Stimulated activated memory B cell treated with anti-CD40 and anti-IgM and Interleukin-4, amounts not matched to agents 10 μg/mL and 1 μg/mL and 100 μg/mL, for 72 hours (primary cell): ENCODE measurements around the gene JARID2.

Source experiments
- ATAC-seq: fragments of 150-1000 bp; cut with Tn5 transposase; 2 replicates; pipeline ENCODE4 v1.10.0; 2021
- H3K27ac Mint-ChIP-seq: one replicate; pipeline ENCODE4 v1.8.0; 2022; ENCODE audit warnings: mild to moderate bottlenecking, mixed read lengths
- H3K27me3 Mint-ChIP-seq: one replicate; pipeline ENCODE4 v1.8.0; 2022; ENCODE audit warnings: mixed read lengths
- H3K36me3 Mint-ChIP-seq: one replicate; pipeline ENCODE4 v1.8.0; 2022; ENCODE audit warnings: mixed read lengths
- H3K4me1 Mint-ChIP-seq: one replicate; pipeline ENCODE4 v1.8.0; 2022; ENCODE audit warnings: mixed read lengths
- H3K4me3 Mint-ChIP-seq: one replicate; pipeline ENCODE4 v1.8.0; 2022; ENCODE audit warnings: mild to moderate bottlenecking, moderate library complexity, mixed read lengths
- H3K9me3 Mint-ChIP-seq: one replicate; pipeline ENCODE4 v1.8.0; 2022; ENCODE audit warnings: mixed read lengths

JARID2 gene

GRCh38 chr6:15348528-15348927 lies 102.7 kb downstream of the JARID2 start:
- no peaks in the 10 kb centered on the region for H3K9me3 Mint-ChIP-seq

GRCh38 chr6:15349379-15349778 lies 103.5 kb downstream of the JARID2 start:
- no peaks in the 10 kb centered on the region for H3K27me3 Mint-ChIP-seq
- no peak overlapping the region for H3K27ac Mint-ChIP-seq
- no peaks in the 10 kb centered on the region for H3K9me3 Mint-ChIP-seq
- H3K4me1 Mint-ChIP-seq: peaks cover 67% of the 10 kb centered on the region
- ATAC-seq: no peak
- no peak overlapping the region for H3K4me3 Mint-ChIP-seq
- H3K36me3 Mint-ChIP-seq: peaks cover 6% of the 10 kb centered on the region

More at GRCh38 chr6:15348528-15348927, 102.7 kb downstream of the JARID2 start:
- Mint-ChIP-seq H3K27me3 (no peaks in the 10 kb centered on the region), H3K36me3 (peaks cover 6% of the 10 kb centered on the region), H3K4me1 (peaks cover 70% of the 10 kb centered on the region), H3K27ac (no peak overlapping the region), H3K4me3 (no peak overlapping the region)
- ATAC-seq: no peak

GRCh38 chr6:15350386-15351083 lies 104.7 kb downstream of the JARID2 start:
- Mint-ChIP-seq H3K27ac (no peak overlapping the region), H3K27me3 (no peaks in the 10 kb centered on the region)

GRCh38 chr6:15351631-15352030 lies 105.8 kb downstream of the JARID2 start:
- Mint-ChIP-seq H3K4me3 (no peak overlapping the region), H3K27me3 (no peaks in the 10 kb centered on the region), H3K27ac (no peak overlapping the region), H3K4me1 (peaks cover 68% of the 10 kb centered on the region), H3K36me3 (peaks cover 15% of the 10 kb centered on the region), H3K9me3 (no peaks in the 10 kb centered on the region)
- no peak for ATAC-seq

More at GRCh38 chr6:15350386-15351083, 104.7 kb downstream of the JARID2 start:
- H3K36me3 Mint-ChIP-seq: peaks cover 6% of the 10 kb centered on the region
- H3K9me3 Mint-ChIP-seq: no peaks in the 10 kb centered on the region
- H3K4me1 Mint-ChIP-seq: peaks cover 69% of the 10 kb centered on the region
- no peak overlapping the region for H3K4me3 Mint-ChIP-seq
- no peak for ATAC-seq

GRCh38 chr6:15352220-15352619 lies 106.4 kb downstream of the JARID2 start:
- ATAC-seq: no peak
- Mint-ChIP-seq H3K9me3 (no peaks in the 10 kb centered on the region), H3K4me3 (no peak overlapping the region), H3K4me1 (peaks cover 64% of the 10 kb centered on the region), H3K36me3 (peaks cover 15% of the 10 kb centered on the region), H3K27me3 (no peaks in the 10 kb centered on the region), H3K27ac (no peak overlapping the region)

GRCh38 chr6:15352845-15353244 lies 107.0 kb downstream of the JARID2 start:
- Mint-ChIP-seq H3K4me3 (no peak overlapping the region), H3K27ac (no peak overlapping the region)
- ATAC-seq: no peak

GRCh38 chr6:15355683-15356099 lies 109.8 kb downstream of the JARID2 start:
- Mint-ChIP-seq H3K9me3 (no peaks in the 10 kb centered on the region), H3K4me3 (no peak overlapping the region), H3K27me3 (no peaks in the 10 kb centered on the region), H3K4me1 (peaks cover 70% of the 10 kb centered on the region), H3K36me3 (peaks cover 9% of the 10 kb centered on the region), H3K27ac (no peak overlapping the region)
- no peak for ATAC-seq

More at GRCh38 chr6:15352845-15353244, 107.0 kb downstream of the JARID2 start:
- peaks cover 67% of the 10 kb centered on the region for H3K4me1 Mint-ChIP-seq
- no peaks in the 10 kb centered on the region for H3K9me3 Mint-ChIP-seq
- peaks cover 15% of the 10 kb centered on the region for H3K36me3 Mint-ChIP-seq
- no peaks in the 10 kb centered on the region for H3K27me3 Mint-ChIP-seq

GRCh38 chr6:15356179-15356578 lies 110.3 kb downstream of the JARID2 start:
- Mint-ChIP-seq H3K36me3 (peaks cover 9% of the 10 kb centered on the region), H3K27ac (no peak overlapping the region), H3K27me3 (no peaks in the 10 kb centered on the region), H3K4me3 (no peak overlapping the region), H3K4me1 (peaks cover 68% of the 10 kb centered on the region), H3K9me3 (no peaks in the 10 kb centered on the region)
- no peak for ATAC-seq

- Mint-ChIP-seq H3K4me1 (peaks cover 61% of the 10 kb centered on the region), H3K27ac (no peak overlapping the region), H3K36me3 (peaks cover 9% of the 10 kb centered on the region), H3K9me3 (no peaks in the 10 kb centered on the region), H3K4me3 (no peak overlapping the region), H3K27me3 (no peaks in the 10 kb centered on the region)
- ATAC-seq: no peak
Measured at GRCh38 chr6:15356937-15357336, 111.1 kb downstream of the JARID2 start.

- Mint-ChIP-seq H3K9me3 (no peaks in the 10 kb centered on the region), H3K27ac (no peak overlapping the region), H3K36me3 (peaks cover 9% of the 10 kb centered on the region), H3K4me3 (no peak overlapping the region), H3K4me1 (peaks cover 52% of the 10 kb centered on the region), H3K27me3 (no peaks in the 10 kb centered on the region)
- ATAC-seq: no peak
Measured at GRCh38 chr6:15357782-15358181, 111.9 kb downstream of the JARID2 start.

- H3K36me3 Mint-ChIP-seq: peaks cover 9% of the 10 kb centered on the region
- H3K4me1 Mint-ChIP-seq: peaks cover 45% of the 10 kb centered on the region
- peak; percentile 88 for ATAC-seq
- H3K27me3 Mint-ChIP-seq: no peaks in the 10 kb centered on the region
- H3K4me3 Mint-ChIP-seq: peak overlapping the region; percentile 38
- no peaks in the 10 kb centered on the region for H3K9me3 Mint-ChIP-seq
- H3K27ac Mint-ChIP-seq: peak overlapping the region; percentile 72
Measured at GRCh38 chr6:15358579-15359327, 112.9 kb downstream of the JARID2 start.

- Mint-ChIP-seq H3K4me1 (peaks cover 41% of the 10 kb centered on the region), H3K27ac (peak overlapping the region; percentile 72), H3K9me3 (no peaks in the 10 kb centered on the region), H3K36me3 (peaks cover 9% of the 10 kb centered on the region), H3K27me3 (no peaks in the 10 kb centered on the region), H3K4me3 (peak overlapping the region; percentile 10)
- peak; percentile 87 for ATAC-seq
Measured at GRCh38 chr6:15359335-15359862, 113.5 kb downstream of the JARID2 start.

- Mint-ChIP-seq H3K27ac (no peak overlapping the region), H3K4me3 (no peak overlapping the region), H3K27me3 (no peaks in the 10 kb centered on the region), H3K36me3 (peaks cover 9% of the 10 kb centered on the region), H3K4me1 (peaks cover 43% of the 10 kb centered on the region), H3K9me3 (no peaks in the 10 kb centered on the region)
- no peak for ATAC-seq
Measured at GRCh38 chr6:15360300-15360699, 114.4 kb downstream of the JARID2 start.

GRCh38 chr6:15361197-15361596 lies 115.3 kb downstream of the JARID2 start:
- no peak for ATAC-seq
- H3K27me3 Mint-ChIP-seq: no peaks in the 10 kb centered on the region
- H3K9me3 Mint-ChIP-seq: no peaks in the 10 kb centered on the region
- H3K36me3 Mint-ChIP-seq: peaks cover 3% of the 10 kb centered on the region
- no peak overlapping the region for H3K4me3 Mint-ChIP-seq
- H3K27ac Mint-ChIP-seq: no peak overlapping the region
- H3K4me1 Mint-ChIP-seq: peaks cover 40% of the 10 kb centered on the region

- Mint-ChIP-seq H3K4me3 (no peak overlapping the region), H3K27ac (no peak overlapping the region), H3K27me3 (no peaks in the 10 kb centered on the region), H3K4me1 (peaks cover 43% of the 10 kb centered on the region), H3K9me3 (no peaks in the 10 kb centered on the region), H3K36me3 (no peaks in the 10 kb centered on the region)
- no peak for ATAC-seq
Measured at GRCh38 chr6:15362274-15363160, 116.6 kb downstream of the JARID2 start.
